ENCODE data around the gene MYH15.
A peak's percentile ranks its signal among the peaks of the same experiment; 100 is the strongest.

MYH15 gene

DNA sequence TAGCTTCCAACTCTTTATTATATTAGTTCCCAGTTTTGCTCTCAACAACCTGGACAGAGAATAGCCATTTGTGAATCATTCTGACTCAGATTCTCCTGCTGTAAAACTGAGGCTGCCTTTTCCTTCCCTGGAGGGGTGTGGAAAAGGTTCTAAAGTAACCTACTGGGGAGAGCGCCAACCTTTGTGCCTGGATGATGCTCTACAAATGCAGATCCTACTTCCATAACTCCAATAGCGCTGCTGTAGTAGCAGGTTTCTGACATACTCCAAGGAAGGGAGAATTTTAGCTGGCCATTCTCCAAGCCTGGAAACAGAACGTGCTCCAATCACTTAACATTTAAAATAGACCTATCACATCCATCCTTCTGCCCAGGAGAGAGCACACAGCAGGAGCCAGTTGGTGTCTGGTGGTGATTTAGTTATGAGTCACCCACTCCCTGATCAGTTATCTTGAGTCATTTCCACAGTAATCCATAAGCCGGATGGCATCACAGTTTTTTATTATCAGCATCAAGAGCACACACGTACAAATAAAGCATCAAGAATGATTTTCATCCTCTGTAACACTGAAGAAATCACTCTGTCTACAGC lies 38.3 kb downstream of the MYH15 start:
- DNase-seq (ENCODE audit: low read depth in 2 of 2), result peak; percentile 75 to 77

DNA sequence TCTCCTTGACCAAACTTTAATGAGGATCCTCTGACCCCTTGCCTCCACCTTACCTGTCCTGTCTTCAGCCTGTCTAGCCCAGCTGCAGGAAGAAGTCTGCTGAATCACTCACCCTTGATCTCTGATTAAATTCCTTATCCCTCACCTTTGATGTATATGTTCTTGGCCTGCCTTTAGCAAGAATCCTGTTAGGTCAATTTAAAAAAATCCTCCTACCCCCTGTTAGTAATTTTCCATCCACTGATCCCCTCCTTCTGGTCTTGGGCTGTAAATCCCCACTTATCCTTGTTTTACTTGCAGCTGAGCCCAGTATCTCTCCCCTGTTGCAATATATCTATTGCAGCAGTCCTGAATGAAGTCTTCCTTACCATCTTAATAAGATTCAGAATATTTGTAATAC lies 39.0 kb downstream of the MYH15 start:
- DNase-seq (ENCODE audit: low read depth in 2 of 2), result no peak

DNA sequence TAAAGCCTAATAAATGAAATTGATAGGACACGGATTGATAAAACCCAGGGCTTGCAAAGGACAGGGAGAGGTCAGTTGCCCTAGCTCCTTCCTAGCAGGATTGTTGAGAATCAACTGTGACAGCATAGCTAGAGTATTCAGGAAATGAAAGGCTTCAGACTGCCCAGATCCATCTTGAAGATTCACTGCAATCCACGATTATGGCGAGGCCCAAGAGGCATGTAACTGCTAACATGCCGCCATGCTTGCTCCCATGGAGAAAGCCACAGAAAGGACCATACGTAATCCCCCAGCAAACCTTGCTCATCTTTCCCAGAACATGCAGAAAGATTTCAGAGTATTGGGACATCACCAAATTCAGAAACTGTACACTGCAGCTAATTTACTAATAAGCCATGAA lies 41.3 kb downstream of the MYH15 start:
- no peak for DNase-seq (ENCODE audit: low read depth in 2 of 2)

DNA sequence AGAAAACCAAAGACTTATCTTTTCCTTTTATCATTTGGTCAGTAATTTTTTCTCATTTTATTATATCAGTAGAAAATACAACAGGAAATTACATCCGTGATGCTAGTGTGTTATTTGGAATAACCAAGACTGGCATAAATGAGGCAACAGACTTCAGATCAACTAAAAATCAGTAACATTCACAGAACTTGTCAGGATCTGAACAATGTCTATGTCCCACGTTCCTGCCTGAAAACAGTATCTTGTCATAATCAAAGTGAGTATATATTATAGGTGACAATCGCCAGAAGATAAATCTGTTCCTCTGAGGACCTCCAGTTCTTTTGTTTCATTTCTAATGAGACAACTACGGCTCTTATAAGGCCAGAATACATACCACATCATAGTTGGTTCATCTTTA lies 41.8 kb downstream of the MYH15 start:
- no peak for DNase-seq (ENCODE audit: low read depth in 2 of 2)

DNA sequence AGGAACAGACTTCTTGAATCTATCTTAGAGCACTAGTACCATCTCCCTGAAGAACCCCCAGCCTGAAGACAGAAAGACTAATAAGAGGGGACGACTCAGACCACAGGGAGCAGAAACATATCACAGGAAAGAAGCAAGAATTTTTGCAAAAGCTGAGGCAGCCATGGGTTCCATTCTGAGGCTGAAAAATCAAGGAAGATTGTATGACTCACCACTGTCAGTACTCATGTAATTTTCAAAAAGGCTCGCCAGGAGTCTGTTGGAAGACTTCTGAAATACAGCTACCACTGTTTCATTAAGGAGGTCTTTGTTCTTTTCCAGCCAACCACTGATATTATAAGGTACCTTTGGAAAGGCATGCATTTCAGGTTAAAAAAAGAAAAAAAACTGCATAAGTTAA lies 47.5 kb downstream of the MYH15 start:
- no peak for DNase-seq (ENCODE audit: low read depth in 2 of 2)

DNA sequence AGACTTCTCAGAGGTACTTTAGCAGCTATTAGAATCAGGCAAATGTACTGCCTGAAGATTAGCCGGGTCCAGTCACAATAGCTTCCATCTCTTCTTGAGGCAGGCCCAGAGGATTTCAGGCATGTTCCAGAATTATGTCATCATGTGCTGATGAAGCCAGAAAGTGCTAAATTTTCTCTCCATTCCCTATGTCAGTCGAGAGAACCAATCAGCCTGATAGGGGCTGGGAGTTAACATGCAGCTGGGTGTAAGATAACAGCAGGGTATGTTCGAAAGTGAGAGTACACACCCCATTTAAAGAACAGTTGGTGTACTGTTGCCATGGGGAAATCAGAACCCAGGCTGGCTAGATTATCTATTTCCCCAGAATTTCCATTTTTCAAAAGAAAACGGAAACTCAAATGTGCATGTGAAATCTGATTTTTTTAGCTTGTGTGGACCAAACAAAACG lies 48.7 kb downstream of the MYH15 start:
- DNase-seq (ENCODE audit: low read depth in 2 of 2), result no peak

DNA sequence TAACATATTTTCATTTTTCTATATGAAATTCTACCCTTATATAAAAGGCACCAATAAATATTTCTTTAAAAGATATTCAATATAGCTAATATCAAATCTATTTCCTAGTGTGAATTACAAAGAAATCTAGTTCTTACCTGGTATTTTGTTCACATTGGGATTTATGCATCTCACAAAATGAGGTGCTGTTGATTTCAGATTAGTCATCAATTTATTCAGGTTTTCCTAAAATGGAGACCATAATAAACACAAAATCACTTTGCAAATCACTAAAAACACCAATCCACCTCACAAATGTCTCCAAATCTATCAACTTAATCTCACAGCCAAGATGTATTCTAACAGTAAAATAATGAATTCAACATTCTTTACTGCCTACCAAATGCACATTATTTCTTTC lies 51.2 kb downstream of the MYH15 start:
- no peak for DNase-seq (ENCODE audit: low read depth in 2 of 2)

DNA sequence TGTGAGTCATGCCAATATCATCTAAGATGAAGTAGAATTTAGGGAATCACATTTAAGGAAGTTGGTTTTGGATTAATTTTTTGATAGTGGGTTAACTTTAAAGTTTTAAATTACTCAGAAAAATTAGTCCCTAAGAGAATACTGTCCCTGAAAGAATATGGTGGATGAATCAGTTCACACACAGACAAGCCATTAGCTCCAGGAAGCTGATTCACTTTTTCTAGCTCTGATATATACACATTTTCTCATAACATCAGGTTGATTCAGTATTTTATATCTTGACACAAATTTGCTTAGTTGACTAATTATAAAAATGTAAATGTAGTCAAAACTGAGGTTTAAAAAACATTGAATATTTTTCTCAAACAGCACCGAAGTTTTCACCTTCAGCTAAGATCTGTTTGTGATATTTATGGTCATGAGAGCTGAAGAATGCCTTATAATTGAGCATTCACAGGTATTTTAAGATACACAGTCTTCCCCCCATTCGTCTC lies 55.1 kb downstream of the MYH15 start:
- DNase-seq (ENCODE audit: low read depth in 2 of 2), result no peak

DNA sequence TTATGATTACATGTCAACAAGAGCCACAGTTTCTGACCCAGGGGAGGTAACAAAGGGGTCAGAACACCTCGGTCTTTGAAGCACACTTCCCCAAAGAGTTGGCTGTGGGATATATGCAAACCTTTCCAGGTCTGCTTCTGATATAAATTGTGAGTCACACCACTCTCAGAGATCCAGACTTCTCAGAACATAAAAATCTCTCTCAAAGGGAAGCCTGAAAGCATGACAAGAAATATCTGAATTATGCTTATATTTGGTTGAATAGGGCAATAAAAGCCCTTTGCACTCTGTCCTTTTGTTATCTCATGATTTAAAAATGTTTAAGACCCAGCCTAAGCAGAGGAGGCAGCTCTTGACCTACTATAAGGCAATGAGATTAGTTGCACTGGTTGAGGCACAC lies 56.8 kb downstream of the MYH15 start:
- DNase-seq (ENCODE audit: low read depth in 2 of 2), result no peak

DNA sequence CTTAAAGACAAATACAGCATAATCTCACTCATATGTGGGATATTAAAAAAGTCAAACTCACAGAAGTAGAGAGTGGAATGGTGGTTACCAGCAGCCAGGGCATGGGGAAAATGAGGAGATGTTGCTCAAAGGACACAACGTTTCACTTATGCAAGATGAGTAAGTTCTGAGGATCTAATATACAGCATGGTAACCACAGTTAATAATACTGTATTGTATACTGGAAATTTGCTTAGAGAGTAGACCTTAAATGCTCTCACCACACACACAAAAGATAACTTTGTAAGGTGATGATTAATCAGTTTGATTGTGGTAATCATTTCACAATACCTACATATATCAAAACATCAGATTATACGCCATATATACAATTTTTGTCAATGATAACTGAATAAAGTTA lies 60.0 kb downstream of the MYH15 start:
- DNase-seq (ENCODE audit: low read depth in 2 of 2), result no peak

DNA sequence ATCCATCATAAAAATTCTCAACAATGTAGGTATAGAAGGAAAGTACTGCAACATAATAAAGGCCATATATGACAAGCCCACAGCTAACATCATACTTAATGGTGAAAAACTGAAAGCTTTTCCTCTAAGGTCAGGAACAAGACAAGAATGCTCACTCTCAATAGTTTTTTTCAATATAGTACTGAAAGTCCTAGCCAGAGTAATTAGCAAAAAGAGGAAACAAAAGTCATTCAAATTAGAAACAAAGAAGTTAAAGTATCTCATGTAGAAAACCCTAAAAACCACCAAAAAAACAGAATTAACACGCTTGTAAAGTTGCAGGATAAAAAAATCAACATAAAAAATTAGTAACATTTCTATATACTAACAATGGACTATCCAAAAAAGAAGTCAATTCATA lies 61.8 kb downstream of the MYH15 start:
- no peak for DNase-seq (ENCODE audit: low read depth in 2 of 2)

DNA sequence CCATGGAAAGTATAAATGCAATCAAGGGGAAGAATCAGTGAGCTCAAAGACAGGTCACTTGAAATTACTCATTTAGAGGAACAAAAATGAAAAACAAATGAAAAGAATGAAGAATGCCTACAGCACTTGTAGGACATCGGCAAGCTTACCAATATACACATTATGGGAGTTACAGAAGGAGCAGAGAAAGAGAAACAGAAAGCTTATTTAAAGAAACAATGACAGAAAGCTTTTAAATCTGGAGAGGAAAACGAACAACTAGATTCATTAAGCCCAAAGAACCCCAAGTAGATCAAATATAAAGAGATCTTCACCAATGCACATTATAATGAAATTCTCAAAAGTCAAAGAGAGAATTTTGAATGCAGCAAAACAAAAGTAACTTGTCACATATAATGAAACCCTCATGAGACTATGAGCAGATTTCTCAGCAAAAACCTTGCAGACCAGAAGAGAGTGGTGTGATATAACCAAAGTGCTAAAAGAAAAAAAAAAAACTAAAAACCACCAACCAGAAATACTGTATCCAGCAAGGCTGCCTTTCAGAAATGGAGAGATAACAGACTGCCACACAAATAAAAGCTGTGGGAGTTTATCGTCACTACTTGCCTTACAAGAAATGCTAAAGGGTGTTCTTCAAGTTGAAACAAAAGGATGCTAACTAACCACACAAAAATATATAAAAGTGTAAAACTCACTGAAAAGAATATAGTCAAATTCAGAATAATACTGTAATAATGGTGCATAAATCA lies 63.1 kb downstream of the MYH15 start:
- no peak for DNase-seq (ENCODE audit: low read depth in 2 of 2)

DNA sequence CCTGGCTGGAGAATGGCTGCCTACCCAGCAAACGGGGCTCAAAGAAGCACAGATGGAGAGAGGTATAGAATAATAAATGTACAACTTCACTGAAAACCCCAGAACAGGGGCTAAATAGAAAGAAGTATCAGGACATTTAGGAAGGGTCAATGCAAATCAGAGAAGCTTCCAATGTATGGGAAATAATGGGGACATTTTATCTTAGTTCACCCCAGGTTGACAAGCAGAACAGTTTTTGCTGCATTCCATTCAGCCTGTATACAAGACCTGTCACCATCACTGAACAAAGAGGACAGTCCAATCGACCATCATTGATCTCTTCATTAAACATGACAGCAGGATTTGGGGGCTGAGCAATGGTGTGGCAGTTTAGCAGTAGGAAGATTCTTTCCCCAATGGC lies 68.1 kb downstream of the MYH15 start:
- no peak for DNase-seq (ENCODE audit: low read depth in 2 of 2)

DNA sequence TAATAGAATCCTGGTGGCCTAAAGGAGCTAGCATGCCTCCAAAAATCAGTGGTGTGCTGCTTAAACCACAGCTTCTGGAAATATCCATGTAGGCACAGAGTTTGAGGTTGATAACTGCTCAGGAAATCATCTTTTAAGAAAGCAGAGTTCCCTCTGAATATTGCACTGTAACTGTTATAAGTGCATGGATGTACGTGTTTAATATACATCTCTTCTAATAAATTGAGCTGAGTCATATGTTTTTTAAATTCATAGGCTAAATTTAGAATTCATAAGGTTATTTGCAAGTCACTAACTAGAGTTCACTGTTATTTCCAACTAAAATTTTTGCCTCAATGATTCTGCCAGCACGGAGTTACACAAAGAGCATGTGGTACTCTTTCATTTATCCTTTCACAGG lies 68.9 kb downstream of the MYH15 start:
- no peak for DNase-seq (ENCODE audit: low read depth in 2 of 2)

DNA sequence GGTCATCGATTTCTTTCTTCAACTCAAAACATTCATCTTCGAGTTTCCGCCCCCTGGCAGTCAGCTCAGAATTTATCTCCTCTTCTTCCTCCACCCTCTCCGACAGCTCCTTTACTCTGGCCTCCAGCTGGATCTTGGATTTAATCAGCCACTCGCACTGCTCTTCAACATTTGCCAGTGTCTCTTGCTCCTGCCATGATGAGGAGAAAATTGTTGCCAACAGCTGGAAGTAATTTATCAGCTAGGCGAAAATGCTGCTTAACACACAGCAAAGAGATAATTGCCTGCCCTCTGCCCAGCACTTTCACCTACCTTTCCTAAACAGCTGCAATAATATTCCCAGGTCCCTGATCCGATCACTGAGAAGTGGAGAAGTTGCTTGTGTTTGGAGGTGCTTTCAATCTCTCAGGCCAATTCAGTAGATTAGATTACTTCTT lies 69.3 kb downstream of the MYH15 start:
- DNase-seq (ENCODE audit: low read depth in 2 of 2), result peak in 1 of 2 experiments; percentile 17

DNA sequence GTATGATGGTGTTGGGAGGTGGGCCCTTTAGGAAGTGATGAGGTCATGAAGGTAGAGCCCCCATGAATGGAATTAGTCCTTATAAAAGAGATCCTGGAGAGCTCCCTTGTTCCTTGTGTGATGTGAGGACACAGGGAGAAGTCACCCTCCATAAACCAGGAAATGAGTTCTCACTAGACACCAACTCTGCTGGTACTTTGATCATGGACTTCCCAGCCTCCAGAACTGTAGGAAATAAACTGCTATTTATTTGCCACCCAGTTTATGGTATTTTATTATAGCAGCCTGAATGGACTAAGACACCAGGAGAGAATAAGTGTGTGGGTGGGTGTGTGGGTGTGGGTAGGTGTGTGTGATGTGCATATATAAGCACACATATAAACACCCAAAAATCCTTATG lies 71.9 kb downstream of the MYH15 start:
- DNase-seq (ENCODE audit: low read depth in 2 of 2), result no peak

DNA sequence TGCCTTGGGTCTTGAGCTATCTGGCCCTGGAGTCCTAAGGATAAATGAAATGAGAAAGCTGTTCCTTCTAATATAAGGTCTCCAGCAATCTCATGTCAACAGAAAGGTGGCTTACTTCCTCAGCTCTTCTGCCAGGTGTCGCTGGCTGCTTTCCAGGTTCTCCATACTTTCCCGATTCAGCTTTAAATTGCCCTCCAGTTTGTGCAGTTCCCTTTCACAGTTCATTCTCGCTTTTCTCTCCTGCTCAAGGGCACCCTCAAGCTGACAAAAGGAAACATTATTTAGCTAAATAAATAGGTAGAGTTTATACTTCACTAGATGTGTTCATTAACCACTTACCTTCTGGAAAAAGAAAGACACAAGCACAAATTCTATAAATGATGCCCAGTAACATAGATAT lies 73.0 kb downstream of the MYH15 start:
- DNase-seq (ENCODE audit: low read depth in 2 of 2), result no peak

DNA sequence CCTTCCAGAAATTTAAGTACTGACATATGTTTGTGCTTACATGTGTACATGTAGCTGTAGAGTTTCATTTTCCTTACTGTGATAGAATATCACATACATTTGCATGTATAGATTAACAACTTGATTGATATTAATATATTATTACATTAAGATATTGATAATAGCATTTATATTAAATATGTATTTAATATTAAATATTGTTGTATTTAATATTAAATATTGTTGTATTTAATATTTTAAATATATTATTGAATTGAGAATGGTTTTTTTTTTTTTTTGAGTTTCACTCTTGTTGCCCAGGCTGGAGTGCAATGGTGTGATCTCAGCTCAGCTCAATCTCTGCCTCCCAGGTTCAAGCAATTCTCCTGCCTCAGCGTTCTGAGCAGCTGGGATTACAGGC lies 76.5 kb downstream of the MYH15 start:
- DNase-seq (ENCODE audit: low read depth in 2 of 2), result no peak

DNA sequence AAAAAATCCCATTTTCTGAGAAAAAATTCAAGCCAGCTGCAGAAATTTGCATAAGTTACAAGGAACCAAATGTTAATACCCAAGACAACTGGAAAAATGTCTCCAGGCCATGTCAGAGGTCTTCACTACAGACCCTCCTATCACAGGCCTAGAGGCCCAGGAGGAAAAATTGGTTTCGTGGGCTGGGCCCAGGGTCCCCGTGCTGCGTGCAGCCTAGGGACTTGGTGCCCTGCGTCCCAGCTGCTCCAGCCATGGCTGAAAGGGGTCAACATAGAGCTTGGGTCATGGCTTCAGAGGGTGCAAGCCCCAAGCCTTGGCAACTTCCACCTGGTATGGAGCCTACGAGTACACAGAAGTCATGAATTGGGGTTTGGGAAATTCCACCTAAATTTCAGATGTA lies 78.0 kb downstream of the MYH15 start:
- DNase-seq (ENCODE audit: low read depth in 2 of 2), result no peak

DNA sequence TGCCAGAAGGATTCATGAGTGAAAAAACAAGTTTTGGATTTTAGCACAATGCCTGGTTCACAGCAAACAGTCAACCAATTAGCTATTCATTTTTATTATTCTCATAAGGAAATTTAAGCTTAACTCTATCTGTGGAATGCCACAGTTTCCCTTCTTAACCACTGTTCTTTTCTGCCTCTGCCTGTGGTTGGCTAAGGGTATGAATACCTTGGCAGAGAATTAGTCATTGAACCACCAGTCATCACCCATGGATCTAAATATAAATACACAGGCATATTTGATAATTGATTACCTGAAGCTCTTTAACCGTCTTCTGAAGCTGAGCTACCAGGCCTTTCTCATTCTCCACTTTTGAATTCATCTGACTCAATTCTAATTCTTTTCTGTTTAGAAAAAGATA lies 79.9 kb downstream of the MYH15 start:
- no peak for DNase-seq (ENCODE audit: low read depth in 2 of 2)

DNA sequence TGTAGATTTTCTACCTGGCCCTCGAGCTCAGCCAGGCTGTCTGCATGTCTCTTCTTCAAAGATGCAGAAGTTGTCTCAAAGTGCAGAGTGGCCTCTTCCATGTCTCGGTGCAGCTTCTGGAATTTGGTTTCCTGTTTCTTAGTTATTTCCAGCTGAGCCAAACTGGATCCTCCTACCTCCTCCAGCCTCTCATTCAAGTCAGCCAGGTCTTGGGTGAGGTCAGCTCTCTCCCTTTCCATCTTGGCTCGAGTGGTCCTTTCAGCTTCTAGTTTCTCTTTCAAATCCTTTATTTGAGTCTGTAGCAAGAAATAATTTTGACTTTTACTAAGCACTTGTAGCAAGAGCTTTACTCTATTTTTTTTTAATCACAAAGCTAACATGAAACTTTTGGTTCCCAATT lies 81.8 kb downstream of the MYH15 start:
- DNase-seq (ENCODE audit: low read depth in 2 of 2), result no peak

DNA sequence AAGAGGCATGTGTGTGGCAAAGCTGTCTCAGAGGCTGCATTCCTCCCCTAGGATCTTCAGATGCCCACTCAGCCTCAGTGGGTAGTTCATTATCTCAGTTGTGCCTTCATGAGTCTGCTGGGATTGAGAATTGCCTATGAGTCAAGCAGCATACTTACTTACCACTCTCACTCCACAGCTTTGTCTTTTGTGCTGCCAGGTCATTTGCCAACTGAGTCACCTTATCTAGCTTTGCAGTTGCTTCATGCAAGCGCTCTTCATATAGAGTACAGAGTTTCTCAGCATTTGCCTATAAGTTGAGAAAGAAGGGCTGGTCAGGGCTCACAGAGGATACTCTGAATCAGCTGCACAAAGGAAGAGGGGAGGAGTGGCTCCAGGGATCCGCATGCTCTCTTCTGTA lies 89.5 kb downstream of the MYH15 start:
- DNase-seq (ENCODE audit: low read depth in 2 of 2), result peak in 1 of 2 experiments; percentile 23

DNA sequence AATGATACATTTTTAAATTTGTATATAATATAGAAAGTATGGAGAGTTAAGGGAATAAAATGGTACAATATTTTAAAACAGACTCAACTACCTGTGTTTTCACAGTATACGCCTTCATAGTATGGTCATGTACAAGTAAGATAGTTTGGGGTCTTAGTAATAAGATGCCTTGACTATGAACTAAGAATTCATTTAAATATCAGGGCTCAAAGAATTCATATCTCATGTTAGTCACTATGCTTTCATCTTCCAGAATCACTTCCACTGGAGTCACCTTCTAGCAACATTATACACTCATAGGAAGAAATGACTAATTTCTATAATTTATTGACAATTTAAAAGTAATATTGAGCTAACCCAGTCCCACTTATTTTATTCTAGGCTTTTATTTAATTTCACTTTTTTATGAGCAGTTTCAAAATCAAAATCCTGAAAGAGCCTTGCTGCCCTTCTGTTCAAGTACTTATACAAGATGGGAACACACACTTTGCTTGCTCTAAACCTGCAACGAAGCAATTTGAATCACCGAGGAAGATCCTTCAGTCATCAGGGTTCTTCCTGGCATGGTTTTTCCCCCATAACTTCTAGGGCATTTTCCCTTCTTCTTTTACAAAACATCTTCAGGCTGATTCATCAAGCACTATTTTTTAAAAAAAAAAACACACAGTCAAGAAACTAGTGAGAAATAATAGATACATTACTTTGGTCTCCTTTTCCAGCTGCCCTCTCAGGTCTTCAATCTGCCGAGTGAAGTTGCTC lies 94.1 kb downstream of the MYH15 start:
- DNase-seq (ENCODE audit: low read depth in 2 of 2), result no peak

Measured in fibroblast of skin of left biceps (primary cell).